GM18907 (cell line): ENCODE results near the gene ARHGAP27.

Source experiments
- ATAC-seq: cut with Tn5 transposase; IDR thresholded peaks from one replicate; pipeline ENCODE4 v1.9.1; 2021; ENCODE audit warnings: mild to moderate bottlenecking, moderate library complexity; ENCODE audit not compliant: unreplicated experiment

Gene ARHGAP27

DNA sequence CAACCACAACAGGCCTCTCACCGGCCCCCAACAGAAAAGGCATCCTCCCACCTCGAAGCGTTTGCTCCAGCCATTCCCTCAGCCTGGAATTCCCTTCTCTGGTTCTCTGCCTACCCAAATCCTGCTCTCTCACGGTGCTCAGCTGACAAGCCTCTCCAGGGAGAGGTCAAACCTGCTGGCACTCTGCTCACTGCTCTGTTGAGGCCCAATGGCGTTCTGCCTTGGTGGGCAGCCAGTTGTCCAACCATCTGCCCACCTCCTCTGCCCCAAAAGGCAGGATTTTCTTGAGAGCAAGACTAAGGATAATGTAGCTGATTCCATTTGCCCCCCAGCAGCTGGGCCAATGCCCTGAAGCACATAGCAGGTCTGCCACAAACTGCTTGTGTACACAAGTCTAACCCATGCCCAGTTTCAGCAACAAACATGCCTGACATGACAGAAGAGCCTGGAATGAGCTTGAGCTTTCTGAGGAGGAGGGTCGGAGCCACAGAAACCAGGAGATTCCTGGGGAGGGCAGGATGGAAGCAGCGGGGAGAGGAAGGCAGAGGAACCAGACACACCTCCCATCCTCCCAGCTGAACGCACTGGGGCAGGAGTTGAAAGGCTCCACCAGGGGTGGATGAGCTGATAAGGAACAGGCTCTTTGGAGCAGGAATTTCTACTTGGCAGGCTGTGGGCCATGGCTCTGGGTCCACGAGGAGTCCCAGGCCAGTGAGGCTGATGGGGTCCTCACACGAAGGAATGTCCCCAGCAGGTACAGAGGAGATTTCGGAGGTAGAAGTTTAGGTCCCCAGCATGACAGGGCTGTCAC is 23.9 kb downstream of the ARHGAP27 start:
- no peak for ATAC-seq

- no peak for ATAC-seq
Measured at GRCh38 chr17:45406107-45406506, 26.6 kb downstream of the ARHGAP27 start.

DNA sequence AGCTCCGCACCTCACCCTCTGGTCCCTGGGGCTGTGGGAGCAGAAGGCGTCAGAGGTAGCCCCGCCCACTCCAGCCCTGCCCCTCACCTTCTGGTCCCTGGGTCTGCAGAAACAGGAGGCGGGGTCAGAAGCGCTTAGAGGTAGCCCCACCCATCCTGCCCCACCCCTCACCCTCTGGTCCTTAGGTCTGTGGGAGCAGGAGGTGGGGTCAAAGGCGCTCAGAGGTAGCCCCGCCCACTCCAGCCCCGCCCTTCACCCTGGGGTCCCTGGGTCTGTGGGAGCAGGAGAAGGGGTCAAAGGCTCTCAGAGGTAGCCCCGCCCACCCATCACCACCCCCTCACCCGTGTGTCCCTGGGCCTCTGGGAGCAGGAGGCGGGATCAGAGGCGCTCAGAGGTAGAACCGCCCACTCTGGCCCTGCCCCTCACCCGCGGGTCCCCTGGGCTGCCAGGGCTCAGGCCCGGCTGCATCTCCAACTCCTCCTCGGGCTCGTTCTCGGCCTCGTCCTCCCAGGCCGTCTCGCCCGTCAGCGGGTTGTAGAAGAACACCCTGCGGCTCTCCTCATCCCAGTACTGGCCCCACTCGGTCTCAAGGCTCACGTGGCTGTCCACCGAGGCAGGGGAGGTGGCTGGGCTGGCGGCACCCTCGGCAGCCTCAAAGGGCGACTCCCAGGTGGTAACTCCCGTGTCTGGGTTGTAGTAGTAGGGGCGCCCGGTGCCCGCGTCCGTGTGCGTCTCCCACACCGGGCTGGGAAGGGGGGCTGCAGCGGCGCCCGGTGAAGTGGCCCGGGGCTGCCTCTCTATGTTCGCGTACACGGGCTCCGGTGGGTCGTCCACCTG is 27.2 kb downstream of the ARHGAP27 start:
- no peak for ATAC-seq

- ATAC-seq = no peak
Measured at GRCh38 chr17:45404870-45405249, 27.8 kb downstream of the ARHGAP27 start.

DNA sequence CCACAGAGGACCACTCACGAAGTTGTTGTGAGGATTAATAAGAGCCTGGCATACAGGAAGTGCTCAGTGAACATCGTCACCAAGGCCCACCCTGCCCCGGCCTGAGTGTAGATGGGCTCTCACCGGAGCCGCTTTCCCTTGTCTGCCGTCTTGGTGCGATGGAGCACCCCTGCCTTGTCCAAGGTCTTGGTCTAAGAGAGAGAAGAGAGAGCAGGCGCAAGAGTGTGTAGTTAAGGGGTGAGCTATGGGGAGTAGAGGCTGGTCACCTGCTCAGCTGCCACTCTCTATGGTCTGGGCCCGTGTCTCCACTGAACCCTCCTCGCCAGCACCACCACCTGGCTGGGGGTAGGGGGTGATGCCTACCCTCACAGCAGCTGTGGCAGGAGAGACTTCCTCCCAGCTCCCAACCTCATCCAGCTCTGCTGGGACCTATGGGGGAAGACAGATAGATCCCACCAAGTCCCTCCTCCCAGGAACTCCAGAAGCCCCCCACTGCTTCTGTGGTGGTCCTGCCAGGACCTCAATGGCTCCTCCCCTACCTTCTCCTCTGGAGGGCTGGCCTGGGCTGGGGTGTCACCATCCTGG is 28.7 kb downstream of the ARHGAP27 start:
- ATAC-seq = no peak

GRCh38 chr17:45402916-45403315 is 29.8 kb downstream of the ARHGAP27 start:
- ATAC-seq = no peak

DNA sequence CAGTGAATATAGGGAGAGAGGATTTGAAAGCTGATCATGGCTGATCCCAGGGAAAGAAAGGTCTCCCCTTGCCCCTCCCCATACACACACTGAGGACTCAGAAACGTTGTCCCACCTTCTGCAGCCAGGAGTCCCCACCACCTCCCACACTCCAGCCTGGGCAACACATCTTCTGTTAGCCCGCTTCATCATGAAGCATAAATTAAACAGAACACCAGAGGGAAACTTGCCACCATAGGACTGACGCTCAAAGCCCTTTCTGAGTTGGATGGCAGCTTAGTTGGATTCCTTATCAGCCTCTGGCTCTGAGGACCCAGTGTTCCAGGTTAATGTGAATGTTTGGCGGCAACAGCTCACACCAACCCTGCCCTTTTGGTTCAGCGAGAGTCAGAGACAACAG is 33.9 kb downstream of the ARHGAP27 start:
- no peak for ATAC-seq

GRCh38 chr17:45397796-45398195 is 34.9 kb downstream of the ARHGAP27 start:
- ATAC-seq = no peak

- no peak for ATAC-seq
Measured at GRCh38 chr17:45396496-45397205, 36.0 kb downstream of the ARHGAP27 start.

DNA sequence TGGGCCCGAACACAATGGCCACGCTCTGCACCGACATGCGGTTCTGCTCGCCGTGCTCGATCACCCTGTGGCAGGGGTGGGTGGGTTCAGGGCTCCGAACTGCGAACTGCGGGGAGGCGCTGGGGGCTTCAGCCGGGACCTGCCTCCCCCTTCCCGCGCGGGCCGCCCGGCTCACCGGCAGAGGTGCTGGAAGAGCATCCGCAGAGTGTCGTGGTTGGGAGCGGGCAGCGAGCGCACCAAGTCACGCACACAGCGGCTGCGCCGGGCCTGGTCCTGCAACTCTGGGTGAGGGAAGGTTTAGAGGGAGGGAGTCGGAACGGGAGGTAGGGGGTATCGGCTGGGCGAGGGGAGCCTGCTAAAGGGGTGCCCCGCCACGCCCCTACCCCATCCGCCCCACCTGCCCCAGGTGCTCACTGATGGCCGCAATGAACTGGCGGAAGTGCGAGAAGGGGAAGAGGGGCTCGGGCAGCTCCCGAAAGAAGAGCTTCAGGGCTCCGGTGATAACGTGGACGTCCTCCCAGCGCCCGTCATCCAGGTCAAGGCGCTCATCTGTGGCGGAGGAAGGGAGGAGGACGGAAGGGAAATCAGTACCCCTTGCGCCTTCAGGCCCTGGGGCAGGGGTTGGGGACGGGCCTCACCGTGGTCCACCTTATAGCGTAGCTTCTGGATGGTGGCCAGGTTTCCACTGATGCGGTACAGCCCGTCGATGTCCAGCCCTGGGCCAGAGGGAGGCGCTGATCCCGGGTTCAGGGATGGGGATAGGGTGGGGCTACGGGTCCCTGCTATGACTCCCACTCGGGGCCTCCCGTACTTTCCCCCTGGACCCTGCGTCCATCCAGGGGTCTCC is 36.9 kb downstream of the ARHGAP27 start:
- no peak for ATAC-seq

DNA sequence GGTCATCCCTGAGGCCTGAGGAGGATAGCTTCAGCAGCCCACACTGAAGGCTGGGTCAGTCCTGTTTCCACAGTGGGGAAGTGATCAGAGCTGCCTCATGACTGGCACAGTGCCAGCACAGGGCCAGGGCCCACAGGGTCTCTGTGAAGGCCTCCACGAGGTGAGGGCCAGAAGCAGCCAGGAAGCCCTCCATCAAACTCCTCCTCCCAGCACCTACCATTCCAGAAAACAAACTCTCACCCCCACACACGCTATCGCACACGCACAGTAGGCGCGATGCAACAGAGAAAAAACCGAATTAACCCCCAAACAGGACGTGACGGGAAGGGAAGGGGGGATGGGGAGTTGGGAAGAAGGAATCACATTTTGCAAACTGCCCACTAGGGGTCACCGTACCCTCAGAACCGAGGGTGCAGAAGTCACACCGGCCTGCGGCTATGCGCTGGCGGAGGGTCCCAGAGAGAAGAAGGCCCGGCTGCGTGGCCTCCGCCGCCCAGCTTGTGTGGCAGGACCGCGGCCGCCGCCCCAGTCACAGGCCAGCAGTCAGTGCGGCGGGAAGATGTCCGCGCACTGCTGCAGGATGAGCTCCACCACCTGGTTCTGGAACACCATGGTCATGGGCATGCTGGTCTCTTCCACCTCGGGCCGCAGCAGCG is 37.6 kb downstream of the ARHGAP27 start:
- ATAC-seq = no peak

GRCh38 chr17:45394564-45394912 is 38.1 kb downstream of the ARHGAP27 start:
- no peak for ATAC-seq

DNA sequence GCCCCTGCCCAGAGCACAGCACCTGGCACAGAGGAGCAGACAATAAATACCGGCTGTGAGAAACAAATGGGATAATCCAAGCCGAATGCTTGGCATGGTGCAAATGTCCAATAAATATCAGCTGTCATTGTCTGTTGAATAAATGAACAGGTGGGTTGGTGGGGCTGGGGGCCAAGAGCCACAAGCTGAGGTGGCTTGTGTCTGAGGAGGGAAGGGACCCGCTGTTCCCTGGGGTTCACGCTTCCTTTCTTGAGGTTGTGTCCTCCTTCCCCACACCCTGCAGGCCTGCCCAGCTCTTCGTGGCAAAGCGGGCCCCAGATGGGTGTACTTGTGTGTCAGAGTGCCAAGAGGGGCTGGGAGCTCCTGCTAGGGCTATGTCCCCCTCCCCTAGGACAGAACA is 38.6 kb downstream of the ARHGAP27 start:
- ATAC-seq = no peak

- ATAC-seq = no peak
Measured at GRCh38 chr17:45393411-45393810, 39.3 kb downstream of the ARHGAP27 start.

DNA sequence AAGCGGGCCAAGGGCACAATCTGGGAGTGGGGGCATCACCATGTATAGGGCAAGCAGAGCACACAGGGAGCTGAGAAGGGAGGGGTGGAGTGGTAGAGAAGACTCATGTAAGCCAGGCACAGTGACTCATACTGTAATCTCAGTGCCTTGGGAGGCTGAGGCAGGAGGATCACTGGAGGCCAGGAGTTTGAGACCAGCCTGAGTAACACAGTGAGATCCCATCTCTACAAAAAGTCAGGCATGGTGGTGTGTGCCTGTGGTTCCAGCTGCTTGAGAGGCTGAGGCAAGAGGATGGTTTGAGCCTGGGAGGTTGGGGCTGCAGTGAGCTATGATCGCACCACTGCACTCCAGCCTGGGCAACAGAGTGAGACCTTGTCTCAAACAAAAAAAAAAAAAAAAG is 40.8 kb downstream of the ARHGAP27 start:
- no peak for ATAC-seq

DNA sequence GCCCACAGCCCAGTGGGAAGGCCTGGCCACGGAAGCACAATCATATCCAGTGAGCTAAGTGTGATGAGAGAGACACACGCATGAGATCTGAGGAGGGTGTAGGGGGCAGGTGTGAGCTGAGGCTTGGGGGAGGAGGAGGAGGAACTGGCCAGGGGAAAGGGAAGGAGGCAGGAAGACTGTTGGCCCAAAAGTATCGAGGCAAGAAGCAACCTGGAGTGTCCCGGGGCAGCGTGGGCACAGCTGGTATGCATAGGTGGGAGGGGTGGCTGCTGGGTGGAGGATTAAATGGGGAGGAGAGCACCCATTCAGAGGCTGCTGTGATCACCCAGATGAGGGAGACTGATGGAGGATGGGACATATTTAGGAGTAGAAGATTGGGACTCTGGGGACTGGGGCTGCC is 41.4 kb downstream of the ARHGAP27 start:
- no peak for ATAC-seq

- no peak for ATAC-seq
Measured at GRCh38 chr17:45389354-45389753, 43.3 kb downstream of the ARHGAP27 start.

- ATAC-seq = no peak
Measured at GRCh38 chr17:45388604-45389325, 43.9 kb downstream of the ARHGAP27 start.

DNA sequence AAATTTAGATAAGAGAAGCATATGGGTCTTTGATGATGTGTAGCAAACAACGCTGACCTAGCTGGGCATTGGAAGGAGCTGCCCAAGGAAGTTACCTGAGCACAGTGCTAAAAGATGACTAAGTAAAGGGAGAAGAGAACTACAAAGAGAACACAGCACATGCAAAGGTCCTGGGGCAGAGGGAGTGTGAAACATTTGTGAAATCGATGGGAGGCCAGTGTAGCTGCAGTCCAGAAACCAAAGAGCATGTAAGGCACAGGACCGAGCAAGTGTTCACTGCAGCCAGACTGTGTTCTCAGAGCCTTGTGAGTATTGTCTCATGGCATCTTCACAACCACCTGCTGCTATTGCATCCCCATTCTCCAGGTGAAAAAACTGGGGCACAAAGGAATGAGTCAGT is 44.9 kb downstream of the ARHGAP27 start:
- ATAC-seq = no peak
